GM21723 (cell line): Measurements from ENCODE around the gene HMCN1.

Source experiments
- ATAC-seq: cut with Tn5 transposase; IDR thresholded peaks from one replicate; pipeline ENCODE4 v1.9.1; 2021; ENCODE audit warnings: mild to moderate bottlenecking, moderate library complexity; ENCODE audit not compliant: unreplicated experiment

HMCN1 gene

DNA sequence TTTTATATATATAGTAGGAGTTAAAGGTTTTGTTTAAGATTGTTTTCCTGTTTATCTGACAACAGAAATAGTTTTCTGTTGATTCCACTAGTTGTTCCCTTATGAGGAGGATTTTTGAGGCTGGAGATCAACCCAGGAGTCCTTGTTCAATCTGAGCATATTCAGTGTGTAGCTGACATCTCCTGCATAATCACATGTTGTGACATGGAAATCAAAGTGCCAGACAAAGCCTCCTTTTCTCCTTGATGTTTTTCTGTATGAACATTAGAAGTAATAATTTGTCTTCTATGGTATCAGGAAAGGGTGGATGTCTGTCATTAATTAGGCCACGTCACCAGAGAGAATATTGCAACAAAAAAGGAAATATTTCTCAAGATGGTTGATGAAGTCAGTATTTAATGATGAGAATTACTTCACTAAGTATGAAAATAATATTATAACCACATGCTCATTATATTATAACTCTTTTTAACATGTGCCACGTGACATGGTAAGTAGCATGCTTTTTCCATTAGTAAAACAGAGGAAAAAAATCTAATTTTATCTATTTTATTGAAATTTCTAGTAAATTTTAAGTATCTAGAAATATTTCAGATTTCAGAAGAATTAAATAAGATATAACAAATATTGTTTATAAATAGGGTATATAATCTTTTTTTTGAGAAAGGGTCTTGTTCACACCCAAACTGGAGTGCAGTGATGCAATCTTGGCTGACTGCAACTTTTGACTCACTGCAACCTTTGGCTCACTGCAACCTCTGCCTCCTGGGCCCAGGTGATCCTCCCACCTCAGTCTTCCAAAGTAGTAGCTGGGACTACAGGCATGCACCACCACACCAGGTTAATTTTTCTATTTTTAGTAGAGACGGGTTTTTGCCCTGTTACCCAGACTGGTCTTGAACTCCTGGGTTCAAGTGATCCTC, 223.5 kb downstream of the HMCN1 start:
- ATAC-seq: no peak

- no peak for ATAC-seq
Observed at GRCh38 chr1:185960422-185961321, 226.5 kb downstream of the HMCN1 start.

DNA sequence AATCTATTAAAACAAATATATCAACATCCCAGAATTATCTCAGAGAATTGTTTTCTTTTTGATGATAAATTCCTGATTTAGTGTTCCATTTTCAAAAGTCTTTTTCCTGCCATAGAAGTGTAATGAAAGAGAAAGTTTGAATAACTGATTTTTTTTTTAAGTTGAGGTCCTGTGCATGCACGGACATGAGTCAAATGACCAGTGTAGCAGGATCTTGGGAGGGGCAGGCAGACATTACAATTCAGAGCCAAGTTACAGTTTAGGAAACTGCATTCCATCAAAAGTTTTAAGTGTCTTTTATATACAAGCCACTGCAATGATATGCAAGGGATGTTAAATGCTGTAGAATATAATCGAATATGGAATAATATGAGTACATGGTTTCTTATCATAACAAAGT, 227.5 kb downstream of the HMCN1 start:
- no peak for ATAC-seq

- ATAC-seq: no peak
Observed at GRCh38 chr1:185964946-185965345, 230.8 kb downstream of the HMCN1 start.

DNA sequence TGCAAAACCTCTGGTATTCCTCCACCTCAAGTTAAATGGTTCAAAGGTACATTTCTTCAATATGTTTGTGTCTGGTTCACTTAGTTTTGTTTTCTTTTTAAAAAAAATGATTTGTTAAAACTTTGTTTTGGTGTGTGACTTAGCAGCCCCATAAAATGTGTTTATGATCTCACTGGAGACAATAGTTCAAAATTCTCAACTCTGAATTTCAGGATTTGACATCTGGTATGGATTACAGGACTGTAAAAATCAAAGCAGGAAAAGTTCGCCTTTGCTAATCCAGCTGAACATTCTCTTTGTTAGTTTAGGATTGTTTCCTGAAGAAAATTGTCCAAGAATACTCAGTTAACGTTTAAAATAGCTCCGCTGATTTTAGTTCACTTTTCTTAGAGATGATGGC, 231.7 kb downstream of the HMCN1 start:
- no peak for ATAC-seq

DNA sequence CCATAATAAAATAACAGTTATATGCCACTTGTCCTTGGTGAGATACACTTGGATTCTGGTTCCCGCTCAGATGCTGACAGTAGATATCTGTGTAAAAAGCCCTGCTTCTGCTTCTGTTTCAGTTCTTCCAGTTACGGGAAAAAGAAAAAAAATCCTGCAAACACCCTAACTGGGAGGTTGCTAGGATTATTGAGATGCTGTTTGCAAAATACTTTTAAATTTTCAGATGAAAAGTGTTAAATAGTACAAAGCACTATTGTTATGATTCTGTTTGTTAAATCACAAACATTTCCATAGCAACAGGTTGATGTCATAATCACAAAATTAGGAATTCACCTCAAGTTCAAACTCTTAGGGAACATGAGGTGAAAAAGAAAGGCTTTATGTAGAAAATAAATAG, 232.3 kb downstream of the HMCN1 start:
- no peak for ATAC-seq

- ATAC-seq: no peak
Observed at GRCh38 chr1:185969028-185969427, 234.8 kb downstream of the HMCN1 start.

DNA sequence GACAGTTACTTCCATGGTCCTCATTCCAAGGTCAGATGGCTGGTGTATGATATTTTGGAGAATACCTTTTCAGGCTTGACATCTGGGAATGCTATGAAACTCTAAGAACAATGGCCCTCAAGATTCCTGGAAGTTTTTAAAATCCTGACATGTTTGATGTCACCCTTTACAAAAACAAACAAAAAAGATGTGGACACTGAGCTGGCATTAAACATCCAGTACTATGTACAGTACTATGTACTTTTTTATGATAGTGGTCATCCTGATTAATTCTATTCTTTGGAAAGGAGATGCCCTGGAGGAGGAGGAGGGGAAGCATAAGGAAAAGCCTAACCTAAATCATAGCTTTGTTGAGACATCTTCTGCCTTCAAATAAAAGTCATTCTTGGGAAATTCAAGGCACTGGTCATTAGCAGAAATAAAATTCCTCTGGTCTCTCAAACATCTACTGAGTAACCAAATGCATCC, 235.4 kb downstream of the HMCN1 start:
- ATAC-seq: no peak

GRCh38 chr1:185971688-185972087, 237.5 kb downstream of the HMCN1 start:
- ATAC-seq: no peak

- ATAC-seq: no peak
Observed at GRCh38 chr1:185972096-185972850, 238.1 kb downstream of the HMCN1 start.

GRCh38 chr1:185973645-185974044, 239.5 kb downstream of the HMCN1 start:
- ATAC-seq: no peak

- no peak for ATAC-seq
Observed at GRCh38 chr1:185974367-185975170, 240.4 kb downstream of the HMCN1 start.

DNA sequence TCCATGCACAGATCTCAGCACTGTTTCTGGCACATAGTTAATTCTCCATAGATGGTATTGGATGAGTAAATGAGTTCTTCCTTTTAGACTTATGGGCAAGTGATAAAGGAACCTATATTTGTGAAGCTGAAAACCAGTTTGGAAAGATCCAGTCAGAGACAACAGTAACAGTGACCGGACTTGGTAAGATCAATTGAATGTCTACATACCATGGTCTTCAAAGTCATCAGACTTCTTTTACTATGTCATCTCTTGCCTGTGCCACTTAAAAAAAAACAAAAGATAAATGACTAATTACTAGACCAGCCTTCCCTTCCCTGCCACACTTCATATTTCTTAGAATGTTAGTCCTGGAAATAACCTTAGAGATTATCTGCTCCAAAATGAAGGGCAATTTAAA, 246.7 kb downstream of the HMCN1 start:
- ATAC-seq: no peak

DNA sequence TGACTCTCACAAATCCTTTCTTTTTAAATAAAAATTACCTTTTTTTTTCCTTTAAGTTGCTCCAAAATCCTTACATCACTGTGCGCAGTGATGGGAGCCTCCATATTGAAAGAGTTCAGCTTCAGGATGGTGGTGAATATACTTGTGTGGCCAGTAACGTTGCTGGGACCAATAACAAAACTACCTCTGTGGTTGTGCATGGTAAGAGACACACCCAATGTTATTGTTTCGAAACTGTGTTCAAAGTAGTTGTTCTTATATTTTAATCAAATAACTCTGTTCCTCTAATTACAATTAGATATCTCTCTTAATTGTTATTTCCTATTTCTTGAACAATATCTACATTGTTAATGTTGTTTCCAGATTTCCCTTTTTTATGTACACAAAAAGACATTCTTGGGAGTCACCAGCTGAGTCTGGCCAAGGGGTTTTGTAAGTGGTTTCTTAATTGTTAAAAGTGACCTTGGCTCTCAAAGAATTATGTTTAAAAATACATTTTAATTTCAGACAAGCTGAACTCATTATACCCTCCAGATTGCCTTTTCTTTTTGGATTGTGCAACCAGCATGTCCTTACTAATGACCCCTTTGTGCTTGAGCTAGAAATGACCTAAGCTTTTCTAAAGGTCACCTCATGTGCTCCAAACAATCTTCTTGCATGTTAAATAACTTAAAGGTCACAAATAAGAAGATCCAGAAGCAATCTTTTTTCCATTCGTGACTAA, 250.1 kb downstream of the HMCN1 start:
- no peak for ATAC-seq

GRCh38 chr1:185987611-185988321, 253.6 kb downstream of the HMCN1 start:
- no peak for ATAC-seq

GRCh38 chr1:185990565-185990964, 256.4 kb downstream of the HMCN1 start:
- ATAC-seq: no peak

- no peak for ATAC-seq
Observed at GRCh38 chr1:185991266-185991665, 257.1 kb downstream of the HMCN1 start.

GRCh38 chr1:185996211-185996610, 262.0 kb downstream of the HMCN1 start:
- ATAC-seq: no peak

DNA sequence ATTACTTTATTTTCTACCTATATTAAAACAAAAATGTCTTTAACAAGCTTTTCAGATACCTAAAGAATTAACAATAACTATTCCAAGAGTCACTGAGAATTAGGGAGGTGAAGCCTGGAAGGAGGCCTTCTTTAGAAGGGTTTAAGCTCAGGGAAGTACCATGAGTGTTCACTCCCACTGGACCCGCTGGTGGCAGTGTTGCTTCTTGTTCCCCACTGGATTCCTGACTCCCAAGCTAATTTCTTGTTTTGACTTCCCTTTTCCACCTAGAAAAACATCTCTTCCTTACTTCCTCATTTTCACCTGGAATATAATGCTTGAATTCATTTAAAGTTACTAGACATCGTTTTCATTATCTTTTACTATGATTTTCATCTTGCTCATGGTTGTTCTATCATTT, 264.2 kb downstream of the HMCN1 start:
- no peak for ATAC-seq
